SK-N-SH treated with all-trans-retinoic acid at 6 μM for 48 hours (cell line): ENCODE results near the gene RPUSD2.

Experiments
- ATAC-seq: fragments of 200-7000 bp; cut with Tn5 transposase; 3 replicates; pipeline ENCODE4 v1.9.1; 2020; ENCODE audit warnings: mild to moderate bottlenecking, moderate library complexity
- ARNTL ChIP-seq: fragments of 450-650 bp; formaldehyde crosslinking; IDR thresholded peaks from 2 replicates; pipeline ENCODE4 v1.5.0; 2020; ENCODE audit warnings: low read depth, mild to moderate bottlenecking, moderate library complexity, borderline replicate concordance
- BACH2 ChIP-seq: fragments of 250-450 bp; sonication (Bioruptor Pico); IDR thresholded peaks from 2 replicates; pipeline ENCODE4 v1.9.0; 2021; ENCODE audit warnings: mild to moderate bottlenecking, borderline replicate concordance
- CSDC2 ChIP-seq: fragments of 250-450 bp; sonication (Bioruptor Pico); IDR thresholded peaks from 2 replicates; pipeline ENCODE4 v1.5.0; 2020; ENCODE audit warnings: mild to moderate bottlenecking, moderate library complexity
- ESRRG ChIP-seq: fragments of 250-450 bp; sonication (Bioruptor Pico); IDR thresholded peaks from 2 replicates; pipeline ENCODE4 v1.6.1; 2021; ENCODE audit warnings: mild to moderate bottlenecking
- GLIS3 ChIP-seq: fragments of 250-450 bp; sonication (Bioruptor Pico); IDR thresholded peaks from 2 replicates; pipeline ENCODE4 v1.5.0; 2020; ENCODE audit warnings: mild to moderate bottlenecking, moderate library complexity
- ISL1 ChIP-seq: fragments of 250-450 bp; sonication (Bioruptor Pico); IDR thresholded peaks from 2 replicates; pipeline ENCODE4 v2.1.2; 2022; ENCODE audit warnings: mild to moderate bottlenecking, moderate library complexity
- OSR1 ChIP-seq: fragments of 250-450 bp; sonication (Bioruptor Pico); IDR thresholded peaks from 2 replicates; pipeline ENCODE4 v1.8.0; 2022; ENCODE audit warnings: moderate library complexity, mild to moderate bottlenecking, inconsistent platforms
- PPARA ChIP-seq: fragments of 250-450 bp; sonication (Bioruptor Pico); IDR thresholded peaks from 2 replicates; pipeline ENCODE4 v1.5.0; 2020; ENCODE audit warnings: mild to moderate bottlenecking, borderline replicate concordance
- RARB ChIP-seq: fragments of 250-450 bp; sonication (Bioruptor Pico); IDR thresholded peaks from 2 replicates; pipeline ENCODE4 v1.8.0; 2021; ENCODE audit warnings: mild to moderate bottlenecking, moderate library complexity
- SNAI2 ChIP-seq: fragments of 250-450 bp; sonication (Bioruptor Pico); IDR thresholded peaks from 2 replicates; pipeline ENCODE4 v1.5.0; 2020; ENCODE audit warnings: mild to moderate bottlenecking, moderate library complexity
- TCF4 ChIP-seq: fragments of 250-450 bp; sonication (Bioruptor Pico); IDR thresholded peaks from 2 replicates; pipeline ENCODE4 v1.8.0; 2021; ENCODE audit warnings: mild to moderate bottlenecking, moderate library complexity, borderline replicate concordance
- TOX ChIP-seq: fragments of 250-450 bp; sonication (Bioruptor Pico); IDR thresholded peaks from 2 replicates; pipeline ENCODE4 v1.8.0; 2021; ENCODE audit warnings: mild to moderate bottlenecking, moderate library complexity, borderline replicate concordance
- ZFP3 ChIP-seq: fragments of 250-450 bp; sonication (Bioruptor Pico); IDR thresholded peaks from 2 replicates; pipeline ENCODE4 v1.5.0; 2020; ENCODE audit warnings: mild to moderate bottlenecking, moderate library complexity
- ZFP30 ChIP-seq: fragments of 450-650 bp; formaldehyde crosslinking; IDR thresholded peaks from 2 replicates; pipeline ENCODE4 v1.5.0; 2022; ENCODE audit warnings: mild to moderate bottlenecking, moderate library complexity
- ZNF70 ChIP-seq: fragments of 450-650 bp; formaldehyde crosslinking; IDR thresholded peaks from 2 replicates; pipeline ENCODE4 v1.5.0; 2020; ENCODE audit warnings: mild to moderate bottlenecking, moderate library complexity
- ZNF8 ChIP-seq: fragments of 450-650 bp; formaldehyde crosslinking; IDR thresholded peaks from 2 replicates; pipeline ENCODE4 v1.5.0; 2020; ENCODE audit warnings: mild to moderate bottlenecking, moderate library complexity
- TF ChIP-seq, protein P1 (sequence below): fragments of 250-450 bp; sonication (Bioruptor Pico); IDR thresholded peaks from 2 replicates; pipeline ENCODE4 v1.8.0; 2021; ENCODE audit warnings: low read depth, mild to moderate bottlenecking, moderate library complexity, borderline replicate concordance
- TF ChIP-seq, protein P2 (sequence below): fragments of 250-450 bp; sonication (Bioruptor Pico); IDR thresholded peaks from 2 replicates; pipeline ENCODE4 v1.5.1; 2020; ENCODE audit warnings: low read depth, mild to moderate bottlenecking, moderate library complexity
- TF ChIP-seq, protein P3 (sequence below): fragments of 250-450 bp; sonication (Bioruptor Pico); IDR thresholded peaks from 2 replicates; pipeline ENCODE4 v1.5.1; 2021; ENCODE audit warnings: mild to moderate bottlenecking, moderate library complexity
- TF ChIP-seq, protein P4 (sequence below): fragments of 250-450 bp; sonication (Bioruptor Pico); IDR thresholded peaks from 2 replicates; pipeline ENCODE4 v1.8.0; 2020; ENCODE audit warnings: mild to moderate bottlenecking, moderate library complexity, borderline replicate concordance
- TF ChIP-seq, protein P5 (sequence below): fragments of 250-450 bp; sonication (Bioruptor Pico); IDR thresholded peaks from 2 replicates; pipeline ENCODE4 v1.5.0; 2020; ENCODE audit warnings: mild to moderate bottlenecking, moderate library complexity

The RPUSD2 gene

DNA sequence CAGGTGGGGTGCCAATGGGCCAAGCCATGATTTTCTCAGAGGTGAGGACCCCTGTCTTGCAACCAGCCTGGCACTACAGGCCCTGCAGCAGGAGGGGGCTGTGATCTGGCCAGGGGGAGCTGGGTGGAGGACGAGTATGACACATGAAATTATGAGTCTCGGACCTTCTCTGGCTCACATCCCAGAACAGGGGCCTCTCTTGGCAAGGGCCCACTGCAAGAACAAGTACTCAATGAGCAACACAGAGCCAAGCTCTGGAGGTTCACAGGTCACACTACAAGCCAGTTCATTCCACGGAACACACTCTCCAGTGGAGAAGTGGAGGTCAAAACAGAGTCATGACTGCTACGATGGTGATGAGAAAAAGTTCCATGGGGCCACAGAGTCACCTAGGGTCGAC is 32.6 kb upstream of the RPUSD2 start (continued):
- TF ChIP-seq, protein P1, sequence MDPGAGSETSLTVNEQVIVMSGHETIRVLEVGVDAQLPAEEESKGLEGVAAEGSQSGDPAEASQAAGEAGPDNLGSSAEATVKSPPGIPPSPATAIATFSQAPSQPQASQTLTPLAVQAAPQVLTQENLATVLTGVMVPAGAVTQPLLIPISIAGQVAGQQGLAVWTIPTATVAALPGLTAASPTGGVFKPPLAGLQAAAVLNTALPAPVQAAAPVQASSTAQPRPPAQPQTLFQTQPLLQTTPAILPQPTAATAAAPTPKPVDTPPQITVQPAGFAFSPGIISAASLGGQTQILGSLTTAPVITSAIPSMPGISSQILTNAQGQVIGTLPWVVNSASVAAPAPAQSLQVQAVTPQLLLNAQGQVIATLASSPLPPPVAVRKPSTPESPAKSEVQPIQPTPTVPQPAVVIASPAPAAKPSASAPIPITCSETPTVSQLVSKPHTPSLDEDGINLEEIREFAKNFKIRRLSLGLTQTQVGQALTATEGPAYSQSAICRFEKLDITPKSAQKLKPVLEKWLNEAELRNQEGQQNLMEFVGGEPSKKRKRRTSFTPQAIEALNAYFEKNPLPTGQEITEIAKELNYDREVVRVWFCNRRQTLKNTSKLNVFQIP (CRISPR knock-in tag): no peak

DNA sequence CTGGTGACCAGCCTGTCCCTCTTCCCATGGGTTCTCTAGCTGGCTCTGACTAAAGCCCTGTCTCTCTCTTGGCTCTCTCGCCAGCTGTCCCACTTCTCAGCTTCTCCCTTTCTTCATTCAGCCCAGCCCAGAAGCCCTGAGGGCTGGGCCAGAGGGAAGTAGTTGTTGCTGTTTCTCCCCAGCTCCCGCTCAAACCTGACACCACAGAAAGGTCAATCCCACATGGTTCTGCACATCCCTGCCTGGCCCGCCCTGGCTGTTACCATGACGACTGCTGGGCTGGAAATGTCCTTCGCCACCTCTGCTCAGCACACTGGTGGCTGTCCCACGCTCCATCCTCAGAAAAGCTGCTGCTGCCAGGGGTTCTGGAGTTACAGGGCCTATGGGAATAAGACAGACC is 30.1 kb upstream of the RPUSD2 start:
- TF ChIP-seq RARB (CRISPR knock-in tag): no peak
- no peak for TF ChIP-seq ISL1 (CRISPR knock-in tag)
- TF ChIP-seq ZNF70 (CRISPR knock-in tag): no peak
- TF ChIP-seq ZFP30: no peak
- no peak for TF ChIP-seq TOX (CRISPR knock-in tag)
- no peak for TF ChIP-seq GLIS3 (CRISPR knock-in tag)
- TF ChIP-seq, protein P1 (CRISPR knock-in tag): no peak
- TF ChIP-seq, protein P2, sequence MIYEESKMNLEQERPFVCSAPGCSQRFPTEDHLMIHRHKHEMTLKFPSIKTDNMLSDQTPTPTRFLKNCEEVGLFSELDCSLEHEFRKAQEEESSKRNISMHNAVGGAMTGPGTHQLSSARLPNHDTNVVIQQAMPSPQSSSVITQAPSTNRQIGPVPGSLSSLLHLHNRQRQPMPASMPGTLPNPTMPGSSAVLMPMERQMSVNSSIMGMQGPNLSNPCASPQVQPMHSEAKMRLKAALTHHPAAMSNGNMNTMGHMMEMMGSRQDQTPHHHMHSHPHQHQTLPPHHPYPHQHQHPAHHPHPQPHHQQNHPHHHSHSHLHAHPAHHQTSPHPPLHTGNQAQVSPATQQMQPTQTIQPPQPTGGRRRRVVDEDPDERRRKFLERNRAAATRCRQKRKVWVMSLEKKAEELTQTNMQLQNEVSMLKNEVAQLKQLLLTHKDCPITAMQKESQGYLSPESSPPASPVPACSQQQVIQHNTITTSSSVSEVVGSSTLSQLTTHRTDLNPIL (CRISPR knock-in tag): no peak
- TF ChIP-seq OSR1: no peak
- TF ChIP-seq PPARA (CRISPR knock-in tag): no peak
- TF ChIP-seq ZNF8 (CRISPR knock-in tag): no peak
- TF ChIP-seq CSDC2 (CRISPR knock-in tag): no peak
- no peak for TF ChIP-seq ZFP3 (CRISPR knock-in tag)
- no peak for TF ChIP-seq BACH2 (CRISPR knock-in tag)
- TF ChIP-seq, protein P3, sequence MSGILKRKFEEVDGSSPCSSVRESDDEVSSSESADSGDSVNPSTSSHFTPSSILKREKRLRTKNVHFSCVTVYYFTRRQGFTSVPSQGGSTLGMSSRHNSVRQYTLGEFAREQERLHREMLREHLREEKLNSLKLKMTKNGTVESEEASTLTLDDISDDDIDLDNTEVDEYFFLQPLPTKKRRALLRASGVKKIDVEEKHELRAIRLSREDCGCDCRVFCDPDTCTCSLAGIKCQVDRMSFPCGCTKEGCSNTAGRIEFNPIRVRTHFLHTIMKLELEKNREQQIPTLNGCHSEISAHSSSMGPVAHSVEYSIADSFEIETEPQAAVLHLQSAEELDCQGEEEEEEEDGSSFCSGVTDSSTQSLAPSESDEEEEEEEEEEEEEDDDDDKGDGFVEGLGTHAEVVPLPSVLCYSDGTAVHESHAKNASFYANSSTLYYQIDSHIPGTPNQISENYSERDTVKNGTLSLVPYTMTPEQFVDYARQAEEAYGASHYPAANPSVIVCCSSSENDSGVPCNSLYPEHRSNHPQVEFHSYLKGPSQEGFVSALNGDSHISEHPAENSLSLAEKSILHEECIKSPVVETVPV: no peak
- ATAC-seq: no peak

DNA sequence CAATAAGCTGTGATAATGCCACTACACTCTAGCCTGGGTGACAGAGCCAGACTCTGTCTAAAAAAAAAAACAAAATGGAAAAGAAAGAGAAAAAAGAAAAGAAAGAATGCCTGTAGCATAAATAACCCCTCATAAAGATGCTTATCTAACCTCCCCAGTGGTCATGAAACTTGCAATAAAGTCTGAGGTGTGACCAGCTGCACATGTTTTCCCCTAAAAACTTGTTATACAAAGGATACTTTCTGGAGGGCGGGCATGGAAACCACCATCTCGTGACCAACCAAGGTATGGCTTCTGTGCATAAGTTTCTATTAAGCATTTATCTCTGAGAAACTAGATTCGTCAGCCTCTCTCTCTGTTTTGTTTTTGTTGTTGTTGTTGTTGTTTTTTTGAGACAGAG is 26.0 kb upstream of the RPUSD2 start:
- TF ChIP-seq, protein P4, sequence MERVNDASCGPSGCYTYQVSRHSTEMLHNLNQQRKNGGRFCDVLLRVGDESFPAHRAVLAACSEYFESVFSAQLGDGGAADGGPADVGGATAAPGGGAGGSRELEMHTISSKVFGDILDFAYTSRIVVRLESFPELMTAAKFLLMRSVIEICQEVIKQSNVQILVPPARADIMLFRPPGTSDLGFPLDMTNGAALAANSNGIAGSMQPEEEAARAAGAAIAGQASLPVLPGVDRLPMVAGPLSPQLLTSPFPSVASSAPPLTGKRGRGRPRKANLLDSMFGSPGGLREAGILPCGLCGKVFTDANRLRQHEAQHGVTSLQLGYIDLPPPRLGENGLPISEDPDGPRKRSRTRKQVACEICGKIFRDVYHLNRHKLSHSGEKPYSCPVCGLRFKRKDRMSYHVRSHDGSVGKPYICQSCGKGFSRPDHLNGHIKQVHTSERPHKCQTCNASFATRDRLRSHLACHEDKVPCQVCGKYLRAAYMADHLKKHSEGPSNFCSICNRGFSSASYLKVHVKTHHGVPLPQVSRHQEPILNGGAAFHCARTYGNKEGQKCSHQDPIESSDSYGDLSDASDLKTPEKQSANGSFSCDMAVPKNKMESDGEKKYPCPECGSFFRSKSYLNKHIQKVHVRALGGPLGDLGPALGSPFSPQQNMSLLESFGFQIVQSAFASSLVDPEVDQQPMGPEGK (CRISPR knock-in tag): no peak
- TF ChIP-seq, protein P3: no peak
- TF ChIP-seq TCF4 (no peak), ZNF8 (CRISPR knock-in tag) (no peak), BACH2 (CRISPR knock-in tag) (no peak), ISL1 (CRISPR knock-in tag) (no peak), GLIS3 (CRISPR knock-in tag) (no peak), ARNTL (no peak), RARB (CRISPR knock-in tag) (no peak), ZFP30 (no peak), ESRRG (CRISPR knock-in tag) (no peak), PPARA (CRISPR knock-in tag) (no peak), CSDC2 (CRISPR knock-in tag) (no peak), SNAI2 (CRISPR knock-in tag) (no peak)
- TF ChIP-seq, protein P5, sequence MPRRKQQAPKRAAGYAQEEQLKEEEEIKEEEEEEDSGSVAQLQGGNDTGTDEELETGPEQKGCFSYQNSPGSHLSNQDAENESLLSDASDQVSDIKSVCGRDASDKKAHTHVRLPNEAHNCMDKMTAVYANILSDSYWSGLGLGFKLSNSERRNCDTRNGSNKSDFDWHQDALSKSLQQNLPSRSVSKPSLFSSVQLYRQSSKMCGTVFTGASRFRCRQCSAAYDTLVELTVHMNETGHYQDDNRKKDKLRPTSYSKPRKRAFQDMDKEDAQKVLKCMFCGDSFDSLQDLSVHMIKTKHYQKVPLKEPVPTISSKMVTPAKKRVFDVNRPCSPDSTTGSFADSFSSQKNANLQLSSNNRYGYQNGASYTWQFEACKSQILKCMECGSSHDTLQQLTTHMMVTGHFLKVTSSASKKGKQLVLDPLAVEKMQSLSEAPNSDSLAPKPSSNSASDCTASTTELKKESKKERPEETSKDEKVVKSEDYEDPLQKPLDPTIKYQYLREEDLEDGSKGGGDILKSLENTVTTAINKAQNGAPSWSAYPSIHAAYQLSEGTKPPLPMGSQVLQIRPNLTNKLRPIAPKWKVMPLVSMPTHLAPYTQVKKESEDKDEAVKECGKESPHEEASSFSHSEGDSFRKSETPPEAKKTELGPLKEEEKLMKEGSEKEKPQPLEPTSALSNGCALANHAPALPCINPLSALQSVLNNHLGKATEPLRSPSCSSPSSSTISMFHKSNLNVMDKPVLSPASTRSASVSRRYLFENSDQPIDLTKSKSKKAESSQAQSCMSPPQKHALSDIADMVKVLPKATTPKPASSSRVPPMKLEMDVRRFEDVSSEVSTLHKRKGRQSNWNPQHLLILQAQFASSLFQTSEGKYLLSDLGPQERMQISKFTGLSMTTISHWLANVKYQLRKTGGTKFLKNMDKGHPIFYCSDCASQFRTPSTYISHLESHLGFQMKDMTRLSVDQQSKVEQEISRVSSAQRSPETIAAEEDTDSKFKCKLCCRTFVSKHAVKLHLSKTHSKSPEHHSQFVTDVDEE (CRISPR knock-in tag): no peak
- TF ChIP-seq, protein P1 (CRISPR knock-in tag): no peak
- TF ChIP-seq, protein P2 (CRISPR knock-in tag): no peak
- TF ChIP-seq, all 23 proteins: peak for 0
- ATAC-seq: no peak
